Endothelial cell of umbilical vein (primary cell): ENCODE results near the gene EPN3. TPM values are rescaled to one million over a fixed set of nuclear protein-coding genes. Genes with fewer than 3 reads are reported as not detected.

Experiments used
- BruUV-seq: library from RNA; stranded (reverse); fragments of 400-500 nt; replicated peaks from 2 replicates; lab custom pipeline; 2021; lab: Mats Ljungman, UMichigan
- CTCF ChIA-PET: fragments of 300-600, 350-600 bp; sonication (Branson Sonifier 250); formaldehyde crosslinking; loops from one replicate; lab custom pipeline; 2021; ENCODE audit warnings: antibody characterized with exemption, inconsistent platforms; lab: Charles Lee
- POLR2A ChIA-PET: fragments of 300-600, 350-600 bp; sonication (Branson Sonifier 250); formaldehyde crosslinking; loops from one replicate; lab custom pipeline; 2021; ENCODE audit warnings: antibody characterized with exemption, inconsistent platforms; lab: Charles Lee
- DNase-seq: peaks from one replicate; pipeline ENCODE4 v3.0.0-alpha.2; 2011; ENCODE audit warnings: low read depth, low spot score
- FAIRE-seq: peaks from 2 replicates; lab custom pipeline; 2011; peaks lifted over from hg19 to GRCh38; lab: Jason Lieb, UNC
- H2AFZ ChIP-seq: 2 replicates; pipeline ENCODE4 v1.6.0; 2012; ENCODE audit warnings: low read depth, low read length, control low read depth, inconsistent platforms
- H3K27ac ChIP-seq: 2 replicates; pipeline ENCODE4 v1.5.1; 2011; ENCODE audit warnings: low read depth, mild to moderate bottlenecking, control low read depth, low read length, moderate library complexity; ENCODE audit not compliant: insufficient read depth
- H3K27me3 ChIP-seq, 2 experiments: 2 replicates each; pipeline versions ENCODE4 v1.6.0 to v1.6.1; 2011; ENCODE audit warnings: low read length in 2 of 2, mixed read lengths in 1 of 2; ENCODE audit not compliant: control insufficient read depth in 2 of 2, insufficient read depth in 2 of 2
- H3K36me3 ChIP-seq, 2 experiments: 2 replicates in 1 of 2; 3 replicates in 1 of 2; pipeline ENCODE4 v1.5.1; 2011; ENCODE audit warnings: low read length in 2 of 2, mild to moderate bottlenecking in 1 of 2, moderate library complexity in 1 of 2; ENCODE audit not compliant: control insufficient read depth in 2 of 2, insufficient read depth in 2 of 2; ENCODE audit errors: extremely low read depth in 1 of 2
- H3K4me1 ChIP-seq: 3 replicates; pipeline ENCODE4 v1.5.1; 2011; ENCODE audit warnings: mild to moderate bottlenecking, low read length; ENCODE audit not compliant: control insufficient read depth, insufficient read depth; ENCODE audit errors: extremely low read depth
- H3K4me2 ChIP-seq: 2 replicates; pipeline ENCODE4 v1.6.1; 2011; ENCODE audit warnings: low read length, control low read depth, mixed read lengths; ENCODE audit not compliant: insufficient read depth
- H3K4me3 ChIP-seq, 3 experiments: fragments of 200-600 bp in 1 of 3; sonication (generic), shearing (Covaris generic) in 1 of 3; replicated peaks in 1 of 3; 2 replicates each; pipeline ENCODE4 v1.5.1; 2011 to 2016; ENCODE audit warnings: control low read depth in 3 of 3, low read length in 3 of 3, mild to moderate bottlenecking in 2 of 3, inconsistent platforms in 1 of 3, low read depth in 1 of 3, moderate library complexity in 1 of 3; ENCODE audit not compliant: insufficient read depth in 1 of 3
- H3K79me2 ChIP-seq: 2 replicates; pipeline ENCODE4 v1.6.0; 2012; ENCODE audit warnings: low read length, inconsistent platforms; ENCODE audit not compliant: control insufficient read depth, insufficient read depth
- H3K9ac ChIP-seq: replicated peaks from 2 replicates; pipeline ENCODE3; 2011; ENCODE audit warnings: low read length, control low read depth; ENCODE audit not compliant: insufficient read depth; ENCODE audit errors: extremely low read depth
- H3K9me1 ChIP-seq: replicated peaks from 3 replicates; pipeline ENCODE4 v1.6.0; 2011; ENCODE audit warnings: mild to moderate bottlenecking, low read length; ENCODE audit not compliant: control insufficient read depth, insufficient read depth; ENCODE audit errors: extremely low read depth
- H3K9me3 ChIP-seq: replicated peaks from 2 replicates; pipeline ENCODE4 v1.5.1; 2012; ENCODE audit warnings: low read length, inconsistent platforms; ENCODE audit not compliant: control insufficient read depth, insufficient read depth
- H4K20me1 ChIP-seq: replicated peaks from 2 replicates; pipeline ENCODE3; 2011; ENCODE audit warnings: mild to moderate bottlenecking, low read length; ENCODE audit not compliant: control insufficient read depth, insufficient read depth; ENCODE audit errors: extremely low read depth
- CTCF ChIP-seq, 2 donors: IDR thresholded peaks; 1 replicate in 1 of 2; 2 replicates in 1 of 2; pipeline ENCODE4 v1.5.1; 2011; ENCODE audit warnings: low read length in 2 of 2, mild to moderate bottlenecking in 2 of 2, moderate library complexity in 2 of 2, control low read depth in 1 of 2, inconsistent platforms in 1 of 2, low read depth in 1 of 2; ENCODE audit not compliant: insufficient read depth in 1 of 2; ENCODE audit errors: extremely low read depth in 1 of 2
- EZH2 ChIP-seq: IDR thresholded peaks from 2 replicates; pipeline ENCODE4 v1.6.1; 2012; ENCODE audit warnings: borderline replicate concordance, low read depth, mild to moderate bottlenecking, moderate library complexity, low read length, inconsistent platforms; ENCODE audit not compliant: severe bottlenecking
- FOS ChIP-seq: IDR thresholded peaks from 2 replicates; pipeline ENCODE4 v1.6.1; 2011; ENCODE audit warnings: mild to moderate bottlenecking, low read length, moderate library complexity, borderline replicate concordance; ENCODE audit not compliant: insufficient read depth
- GATA2 ChIP-seq: IDR thresholded peaks from 2 replicates; pipeline ENCODE4 v1.7.0; 2011; ENCODE audit warnings: low read depth, mild to moderate bottlenecking, moderate library complexity, mixed read lengths, low read length; ENCODE audit not compliant: insufficient read length, insufficient read depth
- JUN ChIP-seq: IDR thresholded peaks from 2 replicates; pipeline ENCODE4 v1.6.1; 2011; ENCODE audit warnings: borderline replicate concordance, low read depth; ENCODE audit not compliant: insufficient read length, insufficient read depth
- MYC ChIP-seq: IDR thresholded peaks from one replicate; pipeline ENCODE4 v1.6.1; 2011; ENCODE audit warnings: mild to moderate bottlenecking, low read depth, low read length
- POLR2A ChIP-seq: IDR thresholded peaks from 2 replicates; pipeline ENCODE4 v1.6.1; 2012; ENCODE audit warnings: low read depth, mild to moderate bottlenecking, control low read depth, low read length
- POLR2AphosphoS5 ChIP-seq: IDR thresholded peaks from 2 replicates; pipeline ENCODE4 v1.6.1; 2012; ENCODE audit warnings: low read depth, mild to moderate bottlenecking, control low read depth, low read length, moderate library complexity; ENCODE audit not compliant: insufficient read depth
- dilution Hi-C: fragments of 300-500 bp; cut with MboI; formaldehyde crosslinking; loops from one replicate; pipeline ENCODE4 v1.15.0; 2019; ENCODE audit warnings: low sequenced_read_pairs; ENCODE audit not compliant: extremely low pct_ligation_motif_present
- intact Hi-C: fragments of 100-400 bp; cut with micrococcal nuclease; formaldehyde crosslinking; loops from one replicate; pipeline ENCODE4 v1.10.0; 2022
- polyA plus RNA-seq, 4 experiments: library from polyadenylated mRNA; depleted of rRNA in 3 of 4; stranded (reverse) in 3 of 4; unstranded in 1 of 4; fragments of >200 nt; gene quantifications; 2 replicates each; pipeline versions ENCODE4 v1.2.1 to v1.2.3, GENCODE V29; 2011 to 2012; ENCODE audit warnings: missing spikeins in 1 of 4
- total RNA-seq: library from RNA; stranded (reverse); gene quantifications from 2 replicates; pipeline ENCODE4 v1.2.3, GENCODE V29; 2021
- TF ChIP-seq, protein P1 (sequence below): IDR thresholded peaks from 2 replicates; pipeline ENCODE4 v1.6.1; 2011; ENCODE audit not compliant: insufficient read depth, insufficient read length

The EPN3 gene
- total and polyA plus RNA-seq, 2 donors (not counting 3 experiments of a cell fraction or from before 2014, with no cell fraction given) = not detected

- dilution Hi-C loops (no loop called here), intact Hi-C loops (loop anchor here (1.0 to 10.0 kb wide), 8 partner anchors 65 to 607 kb away; partner anchors contain the start of gene NME1)
- Histone ChIP-seq H3K4me2 (peak overlapping the region; percentile 45), H3K9me3 (no peaks in the 10 kb centered on the region), H3K36me3 (peaks cover 0 to 2% of the 10 kb centered on the region in 2 experiments), H3K27ac (no peak overlapping the region), H3K4me3 (peak overlapping the region in 2 of 3 experiments; percentile 46 to 58), H3K9ac (peak overlapping the region; percentile 45), H3K9me1 (no peaks in the 10 kb centered on the region), H4K20me1 (no peaks in the 10 kb centered on the region), H2AFZ (peak overlapping the region; percentile 84), H3K27me3 (no peaks in the 10 kb centered on the region), H3K79me2 (no peaks in the 10 kb centered on the region), H3K4me1 (peaks cover 7% of the 10 kb centered on the region)
- no peak for TF ChIP-seq POLR2A
- TF ChIP-seq, protein P1, sequence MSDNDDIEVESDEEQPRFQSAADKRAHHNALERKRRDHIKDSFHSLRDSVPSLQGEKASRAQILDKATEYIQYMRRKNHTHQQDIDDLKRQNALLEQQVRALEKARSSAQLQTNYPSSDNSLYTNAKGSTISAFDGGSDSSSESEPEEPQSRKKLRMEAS = no peak
- no peak for TF ChIP-seq FOS
- TF ChIP-seq JUN = no peak
- TF ChIP-seq EZH2 = no peak
- FAIRE-seq = no peak
- DNase-seq = no peak
- CTCF ChIA-PET = interaction anchor here (7.6 to 8.4 kb wide), 2 partner anchors 79 to 147 kb away, joined by 150 to 398 read pairs; no protein-coding TSS in a partner anchor
- POLR2A ChIA-PET = no interaction called here
- BruUV-seq = no TSS peak
Measured at GRCh38 chr17:50547736-50548083, 15.2 kb downstream of the EPN3 start.

DNA sequence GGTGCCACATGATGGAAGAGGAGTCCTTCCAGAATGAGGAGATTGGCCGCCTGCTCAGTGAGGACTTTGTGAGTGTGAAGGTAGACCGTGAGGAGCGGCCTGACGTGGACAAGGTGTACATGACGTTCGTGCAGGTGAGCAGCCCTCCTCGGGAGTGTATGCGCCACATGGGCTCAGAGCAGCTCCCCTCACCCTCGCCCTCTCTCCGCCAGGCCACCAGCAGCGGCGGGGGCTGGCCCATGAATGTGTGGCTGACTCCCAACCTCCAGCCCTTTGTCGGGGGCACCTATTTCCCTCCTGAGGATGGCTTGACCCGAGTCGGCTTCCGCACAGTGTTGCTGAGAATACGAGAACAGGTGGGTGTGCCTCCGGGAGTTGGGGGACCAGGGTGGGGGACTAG, 16.3 kb downstream of the EPN3 start:
- no TSS peak for BruUV-seq
- Histone ChIP-seq H3K27me3 (no peaks in the 10 kb centered on the region), H4K20me1 (no peaks in the 10 kb centered on the region), H3K36me3 (peaks cover 0 to 2% of the 10 kb centered on the region in 2 experiments), H3K79me2 (no peaks in the 10 kb centered on the region), H3K4me3 (no peak overlapping the region), H3K27ac (no peak overlapping the region), H3K9ac (no peak overlapping the region), H2AFZ (no peak overlapping the region), H3K9me3 (no peaks in the 10 kb centered on the region), H3K9me1 (no peaks in the 10 kb centered on the region), H3K4me2 (no peak overlapping the region), H3K4me1 (peaks cover 7% of the 10 kb centered on the region)
- intact Hi-C loops (loop anchor here (5.0 to 10.0 kb wide), 2 partner anchors 408 to 606 kb away; partner anchors contain the start of gene NME1), dilution Hi-C loops (no loop called here)
- TF ChIP-seq POLR2A = no peak
- no peak for TF ChIP-seq JUN
- TF ChIP-seq POLR2AphosphoS5 = no peak
- no peak for TF ChIP-seq EZH2
- no peak for TF ChIP-seq GATA2
- no peak for TF ChIP-seq CTCF (IDR thresholded peaks at IDR 0.05; ENCODE audit: extremely low read depth in 1 of 2, insufficient read depth in 1 of 2, low read depth in 1 of 2, low read length in 2 of 2)
- TF ChIP-seq FOS = no peak
- TF ChIP-seq, protein P1 = no peak
- TF ChIP-seq MYC = no peak
- ChIA-PET CTCF (interaction anchor here (0.6 to 8.4 kb wide), 6 partner anchors 14 to 169 kb away, joined by 4 to 398 read pairs (median 22); no protein-coding TSS in a partner anchor), POLR2A (no interaction called here)
- FAIRE-seq = no peak
- DNase-seq = no peak
